GM06990 (cell line): ENCODE measurements around the gene SLCO2A1.

Experiments used
- DNase-seq: peaks from one replicate; pipeline ENCODE4 v3.0.0-alpha.2; 2011; ENCODE audit not compliant: insufficient read length; ENCODE audit errors: extremely low read depth
- H3K27me3 ChIP-seq: replicated peaks from 2 replicates; pipeline ENCODE4 v1.6.0; 2011; ENCODE audit warnings: low read length; ENCODE audit not compliant: control insufficient read depth, insufficient read depth
- H3K36me3 ChIP-seq: 2 replicates; pipeline ENCODE4 v1.5.1; 2011; ENCODE audit warnings: low read length; ENCODE audit not compliant: control insufficient read depth, insufficient read depth
- H3K4me3 ChIP-seq: replicated peaks from 2 replicates; pipeline ENCODE4 v1.5.1; 2011; ENCODE audit warnings: low read depth, mild to moderate bottlenecking, control low read depth, low read length
- TF ChIP-seq, protein P1 (sequence below): IDR thresholded peaks from 2 replicates; pipeline ENCODE4 v1.5.1; 2011; ENCODE audit warnings: low read length, control low read depth, mild to moderate bottlenecking, inconsistent platforms; ENCODE audit not compliant: insufficient read depth, poor library complexity, severe bottlenecking

The SLCO2A1 gene

DNA sequence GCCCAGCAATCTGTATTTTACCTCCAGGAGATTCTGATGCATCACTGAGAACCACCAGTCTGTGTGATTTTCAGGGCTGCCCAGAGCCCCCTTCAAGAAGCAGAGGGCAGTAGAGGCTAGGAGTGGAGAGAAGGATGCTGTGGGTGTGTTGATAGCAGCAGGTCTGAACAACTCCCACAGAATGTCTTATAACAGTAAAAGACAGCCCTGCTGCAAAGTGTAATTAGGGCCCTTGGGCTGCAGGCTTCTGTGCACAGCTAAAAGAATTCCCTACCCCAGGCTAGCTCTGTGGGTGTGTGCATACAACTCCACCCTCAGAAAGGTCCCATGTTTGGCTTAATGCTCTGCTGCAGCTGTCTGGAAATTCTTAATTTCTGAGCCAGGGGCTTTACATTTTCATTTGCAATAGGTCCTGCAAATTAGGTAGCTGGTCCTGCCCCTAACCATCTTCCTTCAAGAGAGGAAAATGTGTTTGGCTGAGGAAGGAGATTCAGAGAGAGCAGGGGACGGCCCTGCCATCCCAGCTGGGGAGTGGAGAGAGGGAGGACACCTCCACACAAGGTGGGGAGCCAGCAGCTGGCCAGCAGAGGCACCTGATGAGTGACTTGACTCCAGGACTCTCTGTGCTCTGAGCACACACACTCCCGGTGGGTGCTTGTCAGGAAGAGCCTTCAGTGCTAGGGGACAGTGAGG, 90.8 kb downstream of the SLCO2A1 start:
- Histone ChIP-seq H3K27me3 (no peaks in the 10 kb centered on the region; the same call in none of the 2 replicates), H3K4me3 (no peak overlapping the region), H3K36me3 (no peaks in the 10 kb centered on the region)
- no peak for DNase-seq
- TF ChIP-seq, protein P1, sequence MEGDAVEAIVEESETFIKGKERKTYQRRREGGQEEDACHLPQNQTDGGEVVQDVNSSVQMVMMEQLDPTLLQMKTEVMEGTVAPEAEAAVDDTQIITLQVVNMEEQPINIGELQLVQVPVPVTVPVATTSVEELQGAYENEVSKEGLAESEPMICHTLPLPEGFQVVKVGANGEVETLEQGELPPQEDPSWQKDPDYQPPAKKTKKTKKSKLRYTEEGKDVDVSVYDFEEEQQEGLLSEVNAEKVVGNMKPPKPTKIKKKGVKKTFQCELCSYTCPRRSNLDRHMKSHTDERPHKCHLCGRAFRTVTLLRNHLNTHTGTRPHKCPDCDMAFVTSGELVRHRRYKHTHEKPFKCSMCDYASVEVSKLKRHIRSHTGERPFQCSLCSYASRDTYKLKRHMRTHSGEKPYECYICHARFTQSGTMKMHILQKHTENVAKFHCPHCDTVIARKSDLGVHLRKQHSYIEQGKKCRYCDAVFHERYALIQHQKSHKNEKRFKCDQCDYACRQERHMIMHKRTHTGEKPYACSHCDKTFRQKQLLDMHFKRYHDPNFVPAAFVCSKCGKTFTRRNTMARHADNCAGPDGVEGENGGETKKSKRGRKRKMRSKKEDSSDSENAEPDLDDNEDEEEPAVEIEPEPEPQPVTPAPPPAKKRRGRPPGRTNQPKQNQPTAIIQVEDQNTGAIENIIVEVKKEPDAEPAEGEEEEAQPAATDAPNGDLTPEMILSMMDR: no peak

DNA sequence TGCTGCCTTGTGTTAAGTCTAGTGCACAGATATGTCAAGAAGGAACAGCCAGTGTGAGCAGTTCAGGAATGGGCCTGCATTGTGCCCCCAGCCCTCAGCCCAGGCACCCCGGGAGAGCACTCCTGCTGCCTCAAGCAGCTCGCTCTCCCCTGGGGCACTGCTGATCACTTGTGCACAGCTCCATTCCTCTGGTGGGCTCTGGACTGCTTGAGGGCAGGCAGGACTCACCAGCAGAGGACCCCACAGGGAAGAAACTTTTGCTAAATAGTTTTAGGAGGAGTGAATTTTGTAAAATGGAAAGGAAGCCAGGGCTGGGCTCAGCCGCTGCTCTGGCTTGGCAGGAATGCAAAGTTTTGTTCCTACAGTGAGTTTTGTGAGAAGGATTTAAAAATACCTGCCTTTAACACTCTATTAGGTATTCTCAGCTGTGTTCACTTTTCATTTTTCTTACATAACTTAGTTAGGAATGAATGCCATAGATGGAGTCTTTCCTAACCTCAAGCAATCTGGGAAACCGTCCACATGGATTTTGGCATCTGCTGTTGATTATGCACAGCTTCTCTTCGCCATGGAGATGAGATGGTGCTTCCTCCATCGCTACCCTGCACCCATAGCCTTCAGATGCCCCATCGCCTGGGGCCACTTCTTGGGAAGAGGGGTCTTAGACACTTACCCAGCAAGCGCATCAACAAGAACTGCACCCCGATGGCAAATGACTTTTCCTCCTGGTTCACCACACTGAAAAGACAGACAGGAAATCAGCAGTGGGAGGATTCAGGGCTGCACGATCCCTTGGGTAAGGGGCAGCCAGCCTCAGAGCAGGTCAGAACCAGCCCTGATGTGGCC, 91.7 kb downstream of the SLCO2A1 start:
- Histone ChIP-seq H3K27me3 (no peaks in the 10 kb centered on the region; the same call in none of the 2 replicates), H3K4me3 (no peak overlapping the region), H3K36me3 (no peaks in the 10 kb centered on the region)
- TF ChIP-seq, protein P1: no peak
- DNase-seq: no peak

DNA sequence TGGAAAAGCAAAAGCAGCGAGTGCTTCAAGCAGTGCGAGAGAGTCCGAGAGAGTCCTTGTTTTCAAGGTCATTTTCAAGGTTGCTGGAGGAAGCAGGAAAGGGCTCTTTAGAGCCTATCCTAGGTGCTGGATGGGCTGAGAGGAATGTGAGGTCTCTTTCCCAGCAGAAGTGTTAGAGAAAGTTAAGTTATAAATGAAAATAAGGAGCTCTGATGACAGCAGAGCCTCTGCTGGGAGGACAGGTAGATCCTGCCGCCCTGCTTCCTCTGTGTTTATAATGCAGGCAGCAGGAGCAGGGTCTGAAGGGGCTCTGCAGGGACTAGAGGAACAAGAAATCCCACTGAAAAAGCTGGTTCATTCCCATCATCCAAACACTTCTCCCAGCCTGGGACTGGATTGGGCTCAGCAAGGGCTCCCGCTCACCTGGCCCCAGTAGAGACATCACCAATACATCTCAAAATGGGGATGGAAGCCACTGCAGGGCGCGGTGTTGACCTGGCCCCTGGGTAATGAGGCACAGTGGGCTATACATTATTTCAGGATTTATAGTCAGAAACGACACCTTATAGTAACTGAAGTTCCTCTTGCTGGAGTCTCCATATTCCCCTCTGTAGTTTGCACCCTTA, 92.6 kb downstream of the SLCO2A1 start:
- DNase-seq: no peak
- Histone ChIP-seq H3K36me3 (no peaks in the 10 kb centered on the region), H3K4me3 (no peak overlapping the region), H3K27me3 (no peaks in the 10 kb centered on the region; the same call in none of the 2 replicates)
- TF ChIP-seq, protein P1: no peak

DNA sequence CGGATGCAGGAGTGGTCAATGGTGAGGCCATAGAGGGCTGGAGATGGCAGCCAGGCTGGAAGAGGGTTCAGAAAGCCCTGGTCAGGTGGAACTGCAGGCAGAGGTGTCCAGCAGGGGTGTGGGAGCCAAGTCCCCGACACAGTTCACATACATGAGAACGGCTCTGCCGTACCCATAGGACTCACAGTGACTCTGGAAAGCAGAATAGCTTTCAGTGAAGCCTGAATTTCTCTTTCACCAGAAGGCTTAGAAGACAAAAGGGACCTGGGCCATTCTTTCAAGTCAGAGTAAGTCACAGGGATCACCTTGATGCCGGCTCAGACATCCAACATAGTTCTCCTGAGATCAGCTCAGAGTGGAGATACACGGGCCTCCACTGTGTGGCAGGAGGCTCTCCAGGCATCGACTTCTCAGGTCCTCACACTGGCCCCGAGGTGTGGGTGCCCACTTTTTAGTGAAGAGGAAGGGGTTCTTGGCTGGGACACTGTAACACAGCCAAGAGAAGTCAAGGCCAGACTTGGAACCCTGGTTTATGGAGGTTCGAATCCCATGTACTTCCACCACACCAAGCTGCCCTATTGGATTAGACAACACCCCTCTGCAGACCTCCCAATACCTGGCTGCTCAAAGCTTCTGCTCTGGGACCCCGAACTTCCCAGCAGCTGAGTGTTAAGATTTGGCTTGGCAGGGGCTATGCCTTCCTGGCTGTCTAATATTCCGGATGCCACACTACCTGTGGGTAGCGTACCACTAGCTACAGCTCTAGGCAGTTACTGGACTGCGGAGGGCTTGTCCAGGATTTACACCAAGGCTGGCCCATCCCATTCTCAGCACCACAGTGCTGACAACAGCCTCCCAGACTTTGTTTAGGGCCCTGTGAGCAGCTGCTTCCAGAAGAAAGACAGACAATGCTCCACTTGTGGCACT, 93.6 kb downstream of the SLCO2A1 start:
- no peaks in the 10 kb centered on the region; the same call in none of the 2 replicates for H3K27me3 ChIP-seq
- TF ChIP-seq, protein P1: no peak
- no peak for DNase-seq
- H3K36me3 ChIP-seq: no peaks in the 10 kb centered on the region
- H3K4me3 ChIP-seq: no peak overlapping the region
